Right atrium auricular region (tissue), 2 donors: ENCODE results near the gene CCDC33. TPM values are rescaled to one million over a fixed set of nuclear protein-coding genes. Genes with fewer than 3 reads are reported as not detected.

Experiments used
- DNase-seq: peaks from one replicate; pipeline ENCODE4 v3.0.0-alpha.2; 2019; ENCODE audit warnings: low spot score
- H3K27ac ChIP-seq, 2 donors: fragments of 200-600 bp; sonication (generic); 1 replicate in 1 of 2; 2 replicates in 1 of 2; pipeline ENCODE4 v1.5.1; 2016 to 2019
- H3K27me3 ChIP-seq, 2 donors: fragments of 200-600 bp; sonication (generic); one replicate each; pipeline versions ENCODE4 v1.5.1 to v1.6.0; 2017 to 2019
- H3K36me3 ChIP-seq: fragments of 200-600 bp; sonication (generic); one replicate; pipeline ENCODE4 v1.5.1; 2016
- H3K4me1 ChIP-seq, 2 donors: fragments of 200-600 bp; sonication (generic); one replicate each; pipeline versions ENCODE4 v1.5.1 to v1.6.0; 2017 to 2019
- H3K4me3 ChIP-seq, 2 donors: fragments of 200-600 bp; sonication (generic); 1 replicate in 1 of 2; 2 replicates in 1 of 2; pipeline ENCODE4 v1.5.1; 2017 to 2019; ENCODE audit warnings: mild to moderate bottlenecking in 1 of 2, moderate library complexity in 1 of 2
- H3K9me3 ChIP-seq, 2 donors: fragments of 200-600 bp; sonication (generic); one replicate each; pipeline ENCODE4 v1.5.1; 2019
- CTCF ChIP-seq, 2 donors: fragments of 200-600 bp; sonication (generic); IDR thresholded peaks; one replicate each; pipeline ENCODE4 v1.5.1; 2019; ENCODE audit warnings: antibody characterized with exemption in 2 of 2
- total RNA-seq, 2 donors: library from RNA; depleted of rRNA; stranded (reverse); fragments of >200 nt; gene quantifications; one replicate each; pipeline ENCODE4 v1.1.0, GENCODE V29; 2016

CCDC33 gene
- total RNA-seq, 2 donors from 2014 or later, result not detected

DNA sequence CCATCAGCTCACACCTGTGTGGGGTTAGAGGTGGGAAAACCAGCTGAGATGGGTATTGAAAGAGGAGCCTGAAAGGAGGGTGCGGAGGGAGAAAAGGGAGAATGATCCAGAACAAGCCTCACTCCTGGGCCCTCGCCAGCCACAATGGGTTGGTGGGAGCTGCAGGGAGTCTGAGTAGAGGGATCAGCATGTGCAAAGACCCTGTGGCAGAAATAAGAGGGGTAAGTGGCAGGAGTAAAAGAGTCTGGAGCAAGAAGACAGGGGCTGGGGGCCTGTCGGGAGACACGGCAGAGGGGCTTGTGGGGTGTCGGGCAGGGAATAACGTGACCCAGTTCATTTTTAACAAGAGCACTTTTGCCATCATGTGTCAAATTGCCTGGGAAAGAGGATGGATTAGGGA, 34.0 kb downstream of the CCDC33 start:
- Histone ChIP-seq H3K36me3 (no peaks in the 10 kb centered on the region), H3K9me3 (no peaks in the 10 kb centered on the region), H3K27ac (no peak overlapping the region), H3K4me1 (no peaks in the 10 kb centered on the region), H3K4me3 (no peak overlapping the region), H3K27me3 (no peaks in the 10 kb centered on the region)
- TF ChIP-seq CTCF (IDR thresholded peaks at IDR 0.05), result no peak
- no peak for DNase-seq

- Histone ChIP-seq H3K27ac (no peak overlapping the region), H3K9me3 (no peaks in the 10 kb centered on the region), H3K27me3 (no peaks in the 10 kb centered on the region), H3K4me1 (no peaks in the 10 kb centered on the region), H3K4me3 (no peak overlapping the region), H3K36me3 (no peaks in the 10 kb centered on the region)
- no peak for DNase-seq
- TF ChIP-seq CTCF (IDR thresholded peaks at IDR 0.05), result no peak
Measured at GRCh38 chr15:74270854-74271520, 34.9 kb downstream of the CCDC33 start.

- no peaks in the 10 kb centered on the region for H3K27me3 ChIP-seq
Measured at GRCh38 chr15:74272812-74273211, 36.7 kb downstream of the CCDC33 start.

GRCh38 chr15:74274470-74275038, 38.4 kb downstream of the CCDC33 start:
- DNase-seq, result no peak
- H3K27ac ChIP-seq, result no peak overlapping the region
- H3K4me3 ChIP-seq, result no peak overlapping the region
- H3K36me3 ChIP-seq, result no peaks in the 10 kb centered on the region
- H3K9me3 ChIP-seq, result no peaks in the 10 kb centered on the region
- H3K4me1 ChIP-seq, result no peaks in the 10 kb centered on the region
- TF ChIP-seq CTCF (IDR thresholded peaks at IDR 0.05), result no peak
- H3K27me3 ChIP-seq, result no peaks in the 10 kb centered on the region

More at GRCh38 chr15:74272812-74273211, 36.7 kb downstream of the CCDC33 start:
- DNase-seq, result no peak
- Histone ChIP-seq H3K36me3 (no peaks in the 10 kb centered on the region), H3K4me3 (no peak overlapping the region), H3K9me3 (no peaks in the 10 kb centered on the region), H3K27ac (no peak overlapping the region), H3K4me1 (no peaks in the 10 kb centered on the region)
- no peak for TF ChIP-seq CTCF (IDR thresholded peaks at IDR 0.05)

DNA sequence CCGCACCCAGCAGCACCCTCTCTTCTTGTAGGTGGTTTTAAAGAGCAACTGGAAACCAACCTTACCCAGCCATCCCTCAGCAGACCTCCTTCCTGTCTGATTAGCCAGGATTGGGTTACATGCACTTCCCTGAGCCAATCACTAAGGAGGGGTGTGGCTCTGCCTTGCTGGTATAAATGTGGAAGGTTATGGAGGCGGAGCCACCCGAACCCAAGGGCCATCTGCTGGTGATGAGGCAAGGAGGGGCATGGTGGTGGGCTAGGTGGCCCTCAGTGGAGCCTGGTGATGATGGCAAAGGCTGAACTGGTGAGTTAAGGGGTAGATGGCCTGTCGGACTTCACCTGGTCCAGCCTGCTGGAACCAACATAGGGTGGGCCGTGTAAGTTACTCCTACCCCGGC, 39.8 kb downstream of the CCDC33 start:
- TF ChIP-seq CTCF (IDR thresholded peaks at IDR 0.05), result no peak
- Histone ChIP-seq H3K36me3 (no peaks in the 10 kb centered on the region), H3K27ac (no peak overlapping the region), H3K4me3 (no peak overlapping the region), H3K4me1 (no peaks in the 10 kb centered on the region), H3K9me3 (no peaks in the 10 kb centered on the region), H3K27me3 (no peaks in the 10 kb centered on the region)
- no peak for DNase-seq

DNA sequence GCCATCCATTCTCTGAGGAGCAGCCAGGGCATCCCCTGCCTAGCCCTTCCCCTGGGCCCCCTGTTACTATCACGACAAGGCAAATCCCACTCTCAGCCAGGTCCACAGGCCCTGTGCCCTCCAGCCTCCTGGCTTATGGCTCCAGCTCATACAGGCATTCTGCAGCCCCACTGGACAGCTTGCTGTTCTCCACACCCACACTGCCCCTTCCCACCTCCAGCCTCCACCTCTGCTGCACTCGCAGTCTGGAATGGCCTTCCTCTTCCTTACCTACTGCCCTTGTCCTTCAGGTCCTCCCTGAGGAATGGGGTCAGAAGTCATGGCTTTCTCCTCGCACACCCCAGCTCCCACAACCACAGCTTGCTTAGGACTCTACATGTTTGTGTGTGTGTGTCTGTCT, 40.4 kb downstream of the CCDC33 start:
- no peak for DNase-seq
- H3K27me3 ChIP-seq, result no peaks in the 10 kb centered on the region

More for the DNA sequence above, 40.4 kb downstream of the CCDC33 start:
- no peak overlapping the region for H3K4me3 ChIP-seq
- no peaks in the 10 kb centered on the region for H3K36me3 ChIP-seq
- H3K9me3 ChIP-seq, result no peaks in the 10 kb centered on the region
- TF ChIP-seq CTCF (IDR thresholded peaks at IDR 0.05), result no peak
- H3K27ac ChIP-seq, result no peak overlapping the region
- H3K4me1 ChIP-seq, result no peaks in the 10 kb centered on the region
